Activated CD4-positive, alpha-beta T cell treated with anti-CD3 and anti-CD28 coated beads, Interleukin-2, Interleukin-6, amounts not matched to agents 100 ng/mL and 50 ng/mL, durations not matched to agents 16 hours and 8 hours (primary cell): ENCODE results near the gene PMIS2.

Source experiments
- DNase-seq: peaks from one replicate; pipeline ENCODE4 v3.0.0-alpha.2; 2020

The PMIS2 gene

DNA sequence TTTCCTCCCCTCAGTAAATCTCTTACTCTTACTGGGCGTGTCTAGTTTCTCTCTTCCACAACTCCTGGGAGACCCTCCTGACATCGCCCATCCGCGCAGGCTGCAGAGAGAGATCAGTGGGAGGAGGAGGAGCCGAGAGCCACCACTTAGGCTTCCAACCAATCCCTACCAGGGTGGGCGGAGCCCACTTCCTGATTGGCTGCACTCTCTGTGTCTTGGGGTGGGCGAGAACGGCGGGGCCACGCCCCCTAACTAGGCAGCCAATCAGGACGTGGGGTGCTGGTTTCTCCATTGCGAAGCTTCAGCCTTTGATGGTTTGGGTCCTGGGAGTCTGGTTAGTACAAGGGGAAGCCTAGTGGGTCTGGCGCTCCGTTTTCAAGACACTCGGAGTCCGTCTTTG is at the start of gene PMIS2:
TSS of gene PMIS2 (plus strand) at position 326 of the 400 bp plus-strand sequence. CDS start 87 bp downstream, outside the sequence.
- no peak for DNase-seq

DNA sequence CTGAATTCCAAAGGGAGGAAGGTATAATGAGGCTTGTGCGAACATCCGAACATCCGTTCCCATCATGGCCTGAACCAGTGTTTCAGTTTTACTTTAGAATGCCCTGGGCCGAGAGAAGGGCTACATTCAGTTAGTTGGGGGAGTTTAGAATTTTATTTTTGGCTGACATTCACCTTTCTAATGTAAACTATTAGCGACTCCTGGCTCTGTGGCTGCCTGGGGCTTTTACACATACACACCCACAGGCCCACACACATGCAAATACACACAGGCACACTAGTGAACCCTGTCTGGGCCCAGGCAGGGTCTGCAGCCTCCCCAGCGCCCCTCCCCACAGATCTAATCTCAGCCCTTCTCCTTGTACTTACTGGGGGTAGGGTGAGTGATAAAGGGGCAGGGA is 46.7 kb upstream of the PMIS2 start:
- DNase-seq: no peak

DNA sequence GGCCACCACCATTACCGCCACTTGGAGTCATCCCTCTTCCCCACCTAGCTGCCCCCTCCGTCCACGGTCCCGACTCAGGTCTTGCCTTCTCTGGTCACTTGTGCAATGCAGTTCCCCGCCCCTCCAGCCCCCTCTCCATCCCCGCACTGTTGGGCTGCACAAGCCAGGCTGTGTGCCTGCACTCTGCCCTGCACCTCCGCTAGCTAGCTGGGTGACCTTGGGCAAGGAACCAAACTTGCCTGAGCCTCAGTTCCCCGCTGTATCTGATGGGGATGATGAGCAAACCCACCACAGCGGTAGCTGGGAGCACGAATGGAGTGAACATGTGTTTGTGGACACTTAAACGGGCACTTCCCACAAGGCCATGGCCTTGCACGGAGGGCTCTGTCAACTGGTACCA is 46.1 kb upstream of the PMIS2 start:
- no peak for DNase-seq

DNA sequence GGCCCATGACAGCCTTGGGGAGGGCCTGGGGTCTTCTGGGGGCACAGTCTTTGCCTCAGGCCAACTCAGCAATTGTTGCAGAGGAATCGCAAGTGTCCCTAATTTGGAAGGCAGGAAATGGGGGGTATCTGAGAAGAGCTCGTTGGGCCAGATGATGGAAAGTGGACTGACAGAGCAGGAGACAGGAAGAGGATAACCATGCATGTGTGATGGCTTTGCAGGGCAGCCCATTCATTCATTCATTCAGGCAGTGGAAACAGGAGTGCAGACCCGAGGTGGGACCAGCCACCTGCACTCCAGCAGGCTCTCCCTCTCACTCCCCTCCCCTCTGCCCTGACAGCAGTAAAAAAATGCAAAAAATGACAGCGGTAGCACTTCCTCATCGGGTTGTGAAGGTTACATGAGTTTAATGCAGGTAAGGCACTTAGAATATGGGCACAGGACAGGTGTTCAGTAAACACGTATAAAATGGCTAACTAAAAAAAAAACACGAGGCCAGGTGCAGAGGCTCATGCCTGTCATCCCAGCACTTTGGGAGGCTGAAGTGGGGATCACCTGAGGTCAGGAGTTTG is 45.5 kb upstream of the PMIS2 start:
- DNase-seq: no peak

DNA sequence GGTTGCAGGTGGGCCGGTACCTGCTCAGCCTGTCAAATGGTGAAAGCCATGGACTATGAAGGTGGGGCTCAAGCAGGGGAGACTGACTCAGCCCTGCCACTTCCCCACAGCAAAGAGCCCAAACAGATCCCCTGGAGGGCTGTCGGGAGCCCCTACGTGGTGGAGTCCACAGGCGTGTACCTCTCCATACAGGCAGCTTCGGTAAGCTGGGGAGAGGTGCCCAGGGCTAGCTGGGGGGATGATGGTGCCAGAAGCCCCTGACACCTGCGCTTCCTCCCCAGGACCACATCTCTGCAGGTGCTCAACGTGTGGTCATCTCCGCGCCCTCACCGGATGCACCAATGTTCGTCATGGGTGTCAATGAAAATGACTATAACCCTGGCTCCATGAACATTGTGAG is 43.8 kb upstream of the PMIS2 start:
- no peak for DNase-seq

DNA sequence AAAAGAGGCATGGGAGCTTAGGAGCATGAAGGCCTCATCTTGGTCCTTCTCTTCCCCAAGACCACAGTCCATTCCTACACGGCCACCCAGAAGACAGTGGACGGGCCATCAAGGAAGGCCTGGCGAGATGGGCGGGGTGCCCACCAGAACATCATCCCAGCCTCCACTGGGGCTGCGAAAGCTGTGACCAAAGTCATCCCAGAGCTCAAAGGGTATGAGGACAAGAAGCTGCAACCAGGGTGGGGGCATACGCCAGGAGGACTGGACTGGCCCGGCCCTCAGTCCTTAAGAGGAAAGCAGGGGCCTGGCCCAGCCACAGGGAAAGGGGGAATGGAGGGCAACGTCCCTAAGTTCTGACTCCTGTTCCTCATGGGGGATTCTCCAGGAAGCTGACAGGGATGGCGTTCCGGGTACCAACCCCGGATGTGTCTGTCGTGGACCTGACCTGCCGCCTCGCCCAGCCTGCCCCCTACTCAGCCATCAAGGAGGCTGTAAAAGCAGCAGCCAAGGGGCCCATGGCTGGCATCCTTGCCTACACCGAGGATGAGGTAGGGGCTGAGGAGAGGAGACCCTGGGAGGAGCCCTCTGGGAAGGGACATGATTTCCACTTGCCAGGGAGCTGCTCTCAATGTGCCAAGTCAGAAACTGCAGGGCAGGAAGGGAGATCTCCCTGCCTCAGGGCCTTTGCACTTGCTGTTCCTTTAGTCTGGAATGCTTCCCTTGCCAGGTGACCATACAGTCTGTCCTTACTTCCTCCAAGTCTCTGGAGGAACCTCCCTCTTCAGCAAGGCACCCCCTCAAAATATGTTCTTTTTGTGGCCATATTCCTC is 42.5 kb upstream of the PMIS2 start:
- no peak for DNase-seq

DNA sequence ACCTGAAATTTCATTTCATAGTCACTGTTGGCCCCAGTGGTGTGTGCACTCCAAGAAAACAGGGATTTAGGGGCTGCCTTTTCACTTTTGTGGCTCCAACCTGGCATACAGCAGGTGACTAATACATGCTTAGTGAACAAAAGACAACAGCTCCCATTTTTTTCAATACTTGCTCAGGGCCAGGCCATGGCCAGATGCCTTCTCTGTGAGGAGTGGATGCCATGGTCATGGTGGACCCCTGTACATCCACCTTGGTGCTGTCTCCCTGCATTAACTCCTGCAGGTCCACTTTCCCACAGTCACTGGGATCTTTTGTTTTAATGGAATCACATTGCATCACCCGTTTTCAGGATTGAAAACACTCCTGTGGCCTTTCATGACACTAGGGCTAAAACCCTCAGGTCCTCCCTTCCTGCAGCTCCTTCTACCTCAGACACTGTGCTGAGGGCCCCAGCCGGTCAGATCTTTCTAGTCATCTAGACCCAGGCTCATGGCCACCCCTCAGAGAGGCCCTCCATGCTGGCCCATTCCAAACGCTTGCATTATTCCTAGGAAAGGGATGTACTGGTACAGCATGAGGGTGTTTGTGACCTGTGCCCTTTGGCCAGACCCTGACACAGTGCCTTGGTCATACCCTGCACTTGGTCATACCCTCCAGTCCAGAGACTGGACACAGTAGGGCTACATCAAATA is 41.7 kb upstream of the PMIS2 start:
- DNase-seq: no peak

DNA sequence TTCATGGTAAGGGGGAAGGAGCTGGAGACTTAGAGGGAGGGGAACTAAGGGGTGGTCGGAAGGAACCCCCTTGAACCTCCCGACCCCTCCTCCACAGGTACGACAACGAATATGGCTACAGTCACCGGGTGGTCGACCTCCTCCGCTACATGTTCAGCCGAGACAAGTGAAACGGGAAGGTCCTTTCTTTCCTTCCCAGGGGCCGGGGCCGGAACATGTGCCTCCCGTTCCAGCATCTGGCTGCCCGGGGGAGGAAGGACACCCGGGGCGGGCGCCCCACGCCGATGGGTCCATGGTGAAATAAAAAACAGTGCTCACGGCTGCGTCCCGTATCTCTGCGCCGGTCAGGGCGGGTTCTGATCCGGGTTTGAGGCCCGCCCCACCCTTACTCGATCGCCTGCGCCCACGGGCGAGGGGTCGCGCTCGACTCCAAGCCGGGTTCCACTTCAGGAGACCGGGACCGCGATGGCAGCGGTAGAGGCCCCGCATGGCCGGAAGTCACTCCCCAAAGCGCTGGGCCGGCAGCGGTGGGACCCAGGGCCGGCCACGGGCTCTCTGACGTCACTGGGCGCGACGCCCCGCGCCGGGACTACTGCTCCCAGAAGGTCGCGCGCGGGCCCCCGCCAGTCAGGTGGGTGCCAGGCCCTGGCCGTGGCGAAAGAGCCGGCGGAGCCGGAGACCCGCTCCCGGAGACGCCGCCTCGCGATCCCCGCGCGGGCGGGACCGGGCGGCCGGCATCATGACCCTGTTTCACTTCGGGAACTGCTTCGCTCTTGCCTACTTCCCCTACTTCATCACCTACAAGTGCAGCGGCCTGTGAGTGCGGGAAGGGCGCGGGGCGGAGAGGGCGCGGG is 40.7 kb upstream of the PMIS2 start, which contains the start of gene TMEM147:
TSS of gene TMEM147 (plus strand) at position 626 of the 854 bp plus-strand sequence. CDS start at position 740, 114 bp downstream.
- peak; percentile 91 for DNase-seq

DNA sequence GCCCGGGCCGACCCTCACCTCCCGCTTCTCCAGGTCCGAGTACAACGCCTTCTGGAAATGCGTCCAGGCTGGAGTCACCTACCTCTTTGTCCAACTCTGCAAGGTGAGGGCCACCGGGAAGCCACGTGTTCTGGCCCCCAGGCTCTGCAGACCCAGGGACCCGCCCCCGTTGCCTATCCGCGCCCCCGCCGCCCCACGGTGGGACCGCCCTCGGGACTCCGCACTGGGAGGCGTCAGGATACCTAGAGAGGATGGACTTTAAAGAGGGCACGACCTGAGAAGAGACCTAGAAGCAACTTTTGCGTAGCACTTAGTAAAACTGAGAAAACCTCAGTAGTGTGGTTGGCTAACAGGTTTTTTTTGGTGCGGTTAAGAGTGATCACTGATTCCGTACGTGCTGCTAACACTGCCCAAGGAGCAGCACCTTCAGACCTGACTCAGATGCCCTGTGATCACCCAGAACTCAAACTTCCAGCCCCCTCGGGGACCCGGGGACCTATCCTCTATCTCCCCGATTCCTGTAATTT is 40.1 kb upstream of the PMIS2 start:
- DNase-seq: peak; percentile 83

DNA sequence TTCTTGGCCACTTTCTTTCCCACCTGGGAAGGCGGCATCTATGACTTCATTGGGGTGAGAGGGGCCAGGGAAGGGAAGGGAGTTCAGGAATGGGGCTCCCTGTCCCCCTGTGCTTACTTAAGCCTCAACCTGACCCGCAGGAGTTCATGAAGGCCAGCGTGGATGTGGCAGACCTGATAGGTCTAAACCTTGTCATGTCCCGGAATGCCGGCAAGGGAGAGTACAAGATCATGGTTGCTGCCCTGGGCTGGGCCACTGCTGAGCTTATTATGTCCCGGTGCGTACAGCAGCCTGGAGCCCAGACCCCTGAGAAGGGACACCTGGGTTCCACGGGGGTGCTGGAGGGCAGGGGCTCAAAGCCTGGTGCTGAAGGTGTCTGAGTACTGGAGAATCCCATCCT is 39.4 kb upstream of the PMIS2 start:
- DNase-seq: no peak

DNA sequence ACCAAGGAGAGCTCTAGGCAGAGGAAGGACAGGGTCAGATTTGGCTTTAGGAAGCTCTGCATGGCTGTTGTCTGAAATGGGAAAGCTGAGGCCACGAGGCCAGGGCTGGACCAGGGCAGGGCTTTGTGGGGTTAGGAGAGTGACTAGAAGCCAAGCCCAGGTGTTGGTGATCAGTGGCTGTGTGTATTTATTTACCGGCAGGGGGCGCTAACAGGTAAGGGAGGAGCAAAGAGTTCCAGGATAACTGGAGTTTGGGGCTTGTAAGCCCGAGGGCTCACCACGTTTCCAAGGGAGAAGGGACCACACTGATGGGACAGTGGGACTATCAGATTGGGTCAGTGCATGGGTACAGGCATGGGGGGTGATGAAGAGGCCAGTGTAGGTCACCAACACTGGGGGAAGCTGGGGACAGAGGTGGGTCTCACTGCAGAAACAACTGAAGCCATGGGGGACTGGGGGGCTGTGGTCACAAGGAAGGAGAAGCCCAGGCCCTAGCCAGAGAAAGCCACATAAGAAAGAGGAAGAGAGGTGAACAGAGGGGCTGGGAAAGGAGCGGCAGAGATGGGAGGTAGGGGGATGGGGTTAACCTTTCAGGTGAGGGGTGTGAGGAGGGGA is 36.7 kb upstream of the PMIS2 start:
- peak; percentile 76 for DNase-seq

DNA sequence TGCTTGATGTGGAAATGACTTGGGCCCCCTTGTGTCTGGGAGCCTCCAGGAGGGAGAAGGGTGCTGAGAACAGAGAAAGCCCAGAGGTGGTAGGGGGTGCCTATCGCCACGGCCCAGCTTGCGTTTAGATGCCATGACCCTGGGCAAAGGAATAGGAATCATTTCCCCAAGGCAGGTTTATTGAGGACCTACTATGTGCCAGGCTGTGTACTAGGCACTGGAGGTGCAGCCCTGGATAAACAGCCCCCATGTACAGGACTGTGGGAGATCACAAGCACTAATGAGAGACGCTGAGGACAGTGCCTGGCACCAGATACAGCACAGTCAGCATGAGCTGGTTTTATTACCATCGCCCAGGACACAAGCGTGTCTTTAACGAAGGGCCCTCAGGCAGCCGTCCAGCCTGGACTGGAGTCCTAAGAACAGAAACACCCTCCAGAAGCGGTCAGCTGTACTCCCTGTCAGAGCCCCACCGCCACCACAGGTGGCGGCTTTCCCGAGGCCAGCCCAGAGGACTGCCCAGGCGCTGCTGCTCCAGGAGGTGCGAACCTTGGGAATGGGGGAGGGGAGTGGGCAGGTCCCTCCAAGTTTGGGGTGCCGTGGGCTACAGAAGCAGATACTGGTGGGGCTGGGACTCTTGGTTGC is 36.0 kb upstream of the PMIS2 start:
- DNase-seq: no peak

DNA sequence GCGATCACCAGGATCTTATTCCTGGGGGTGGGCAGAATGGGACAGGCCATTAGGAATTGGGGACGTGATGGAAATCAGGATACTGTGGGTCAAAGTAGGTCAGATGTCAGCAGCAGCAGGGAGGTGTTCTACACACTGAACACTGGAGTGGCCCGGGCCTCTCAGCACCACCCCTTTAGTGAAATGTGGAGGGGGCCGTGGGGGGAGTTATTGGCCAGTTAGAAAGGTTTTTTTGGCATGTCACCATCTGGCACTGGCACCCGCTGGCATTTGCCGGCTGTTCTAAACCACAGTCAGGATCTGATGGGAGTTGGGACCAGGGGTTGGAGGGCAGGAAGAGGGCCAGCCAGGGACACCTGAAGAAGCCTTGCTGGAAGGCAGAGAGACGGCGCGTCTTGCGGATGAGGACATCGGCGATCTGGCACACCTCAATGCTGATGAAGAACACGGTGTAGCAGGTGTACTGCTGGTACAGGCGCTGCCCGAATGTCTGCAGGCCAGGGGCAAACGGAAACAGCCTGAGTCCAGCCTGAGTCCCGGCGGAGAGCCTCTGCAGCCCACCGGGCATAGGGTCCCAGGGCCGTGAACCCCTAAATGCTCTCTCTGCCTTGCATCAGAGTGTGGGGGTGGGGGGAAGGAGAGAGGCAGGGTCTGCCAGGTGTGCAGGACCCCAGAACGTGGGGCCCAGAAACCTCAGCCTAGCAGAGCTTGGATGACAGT is 34.7 kb upstream of the PMIS2 start:
- DNase-seq: no peak

DNA sequence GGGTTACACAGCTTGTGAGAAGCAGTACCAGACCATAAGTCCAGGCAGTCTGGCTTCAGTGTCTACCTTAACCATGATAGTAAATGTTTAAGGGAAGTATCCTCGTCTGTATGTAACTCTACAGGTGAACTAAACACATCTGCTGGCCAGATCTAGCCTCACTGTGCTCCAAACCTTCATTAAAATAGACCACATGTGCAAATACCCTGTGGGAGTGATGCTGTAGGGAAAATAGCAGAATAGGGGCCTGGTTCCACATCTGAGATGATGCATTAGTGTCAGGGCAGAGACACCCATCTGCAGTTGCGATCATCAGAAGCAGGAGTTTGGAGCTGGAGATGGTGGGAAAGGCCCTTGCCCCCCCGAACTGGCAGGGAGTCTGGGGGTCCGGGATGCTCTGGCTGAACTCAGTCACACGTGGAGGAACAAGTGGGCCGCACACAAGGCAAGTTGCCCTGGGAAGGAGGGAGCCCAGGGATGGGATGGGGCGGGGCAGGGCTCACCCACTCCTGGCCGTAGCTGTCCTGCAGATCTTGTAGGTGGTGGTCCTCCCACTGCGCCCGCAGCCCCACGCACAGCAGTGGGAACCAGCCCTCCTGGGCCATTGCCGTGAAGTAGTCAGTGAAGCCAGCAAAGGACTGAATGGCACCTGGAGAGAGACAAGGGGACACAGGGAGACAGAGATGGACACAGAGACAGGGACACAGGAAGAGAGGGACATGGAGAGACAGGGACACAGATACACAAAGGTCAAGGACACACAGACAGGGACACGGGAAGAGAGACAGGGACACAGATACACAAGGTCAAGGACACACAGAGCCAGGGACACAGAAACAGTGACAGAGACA is 33.2 kb upstream of the PMIS2 start:
- no peak for DNase-seq

DNA sequence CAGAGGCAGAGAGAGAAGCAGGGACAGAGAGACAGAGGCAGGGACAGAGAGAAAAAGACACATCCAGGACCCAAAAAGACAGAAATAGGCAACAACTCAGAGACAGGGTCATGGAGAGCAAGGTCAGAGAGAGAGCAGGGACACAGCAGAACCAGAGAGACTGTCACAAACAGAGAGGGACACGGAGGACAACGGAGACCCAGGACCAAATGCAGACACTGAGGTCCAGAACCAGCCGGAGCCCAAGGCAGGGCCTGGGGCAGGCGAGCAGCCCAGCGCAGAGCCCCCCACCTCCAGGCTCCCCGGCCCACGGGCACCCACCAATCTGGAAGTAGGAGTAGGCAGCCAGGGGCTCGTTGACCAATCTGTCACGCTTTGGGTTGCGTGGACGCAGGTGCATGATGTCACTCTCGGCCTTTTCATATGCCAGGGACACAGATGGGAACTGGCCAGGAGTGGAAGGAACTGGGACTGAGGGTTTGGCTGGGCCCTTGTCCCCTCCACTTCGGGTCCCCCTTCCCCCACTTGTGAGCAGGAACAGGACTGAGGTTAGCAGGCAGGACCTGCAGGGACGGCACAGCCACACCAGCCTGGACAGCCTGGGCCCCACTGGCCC is 32.5 kb upstream of the PMIS2 start:
- no peak for DNase-seq

DNA sequence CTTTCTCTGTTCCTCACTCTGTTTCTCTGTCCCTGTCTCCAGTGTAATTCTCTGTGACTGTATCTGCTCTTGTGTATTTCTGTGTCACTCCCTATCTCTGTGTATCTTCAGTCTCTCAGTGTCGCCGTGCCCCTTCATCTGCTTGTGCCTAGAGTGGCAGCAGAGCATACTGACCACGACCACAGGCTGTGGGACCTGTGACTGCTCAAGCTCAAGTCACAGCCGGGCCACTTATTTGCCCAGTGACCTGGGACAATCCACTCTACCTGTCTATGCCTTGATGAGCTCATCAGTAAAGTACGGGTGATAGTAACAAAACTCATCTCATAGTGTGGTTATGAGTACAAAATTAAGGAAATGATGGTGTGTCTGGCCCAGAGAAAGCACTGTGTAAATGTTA is 31.9 kb upstream of the PMIS2 start:
- DNase-seq: no peak

DNA sequence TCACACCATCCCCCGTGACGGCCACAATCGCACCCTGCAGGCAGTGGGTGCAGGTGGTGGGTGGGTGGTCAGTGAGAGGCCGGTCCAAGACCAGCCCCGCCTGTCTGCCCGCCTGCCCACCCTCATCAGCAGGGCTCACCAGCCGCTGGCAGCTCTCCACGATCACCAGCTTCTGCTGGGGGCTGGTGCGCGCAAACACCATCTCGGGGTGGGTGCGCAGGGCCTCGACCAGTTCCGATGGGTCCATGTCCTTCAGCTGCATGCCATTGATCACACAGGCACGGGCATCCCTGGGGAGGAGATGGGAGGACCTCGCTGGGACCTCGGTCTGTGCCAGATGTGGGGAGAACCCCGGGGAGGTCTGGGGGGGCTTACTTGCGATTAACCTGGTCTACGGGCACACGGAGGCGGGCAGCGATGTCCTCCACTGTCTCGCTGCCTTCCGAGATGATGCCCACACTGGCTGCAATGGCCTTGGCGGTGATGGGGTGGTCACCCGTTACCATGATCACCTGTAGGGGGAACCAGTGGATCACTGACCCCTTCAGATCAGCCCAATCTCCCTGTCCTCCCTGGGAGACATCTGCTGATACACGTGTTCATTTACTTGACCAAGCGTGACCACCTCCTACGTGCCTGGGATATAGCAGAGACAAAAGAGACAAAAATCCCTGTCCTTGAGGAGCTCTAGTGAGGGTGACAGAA is 30.5 kb upstream of the PMIS2 start:
- no peak for DNase-seq

DNA sequence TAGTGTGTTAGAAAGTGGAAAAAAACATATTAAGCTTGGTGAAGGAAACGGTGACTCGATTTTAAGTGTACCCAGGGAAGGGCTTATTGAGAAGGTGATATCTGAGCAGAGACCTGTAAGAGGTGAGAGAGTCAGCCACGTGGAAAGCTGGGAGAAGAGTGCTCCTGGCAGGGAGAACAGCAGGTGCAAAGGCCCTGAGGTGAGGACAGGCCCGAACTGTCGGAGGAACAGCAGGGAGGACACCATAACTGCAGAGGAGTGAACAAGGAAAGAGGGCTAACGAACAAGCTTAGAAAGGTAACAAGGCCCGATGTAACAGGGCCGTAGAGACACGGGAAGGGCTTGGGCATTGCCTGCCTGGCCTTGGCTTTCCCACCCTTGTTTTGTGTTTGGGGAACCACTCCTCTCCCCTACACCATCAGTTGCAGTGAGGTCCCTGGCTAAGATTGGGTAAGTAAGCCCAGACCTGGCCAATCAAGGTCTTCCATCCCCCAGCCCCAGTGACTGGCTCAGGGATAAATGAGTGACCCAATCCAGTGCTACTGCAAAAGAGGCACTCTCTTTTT is 29.9 kb upstream of the PMIS2 start:
- DNase-seq: no peak
